Choroid plexus epithelial cell (primary cell): ENCODE measurements around the gene AMY1B.
"Not testable (repeated sequence)": the region's sequence is repeated elsewhere in the genome, so short reads cannot be mapped to it uniquely, and the experiment has no call there.

ENCODE experiments used
- DNase-seq: peaks from one replicate; pipeline ENCODE4 v3.0.0-alpha.2; 2010; ENCODE audit warnings: low read depth
- H3K4me3 ChIP-seq: 2 replicates; pipeline ENCODE4 v1.5.1; 2011; ENCODE audit warnings: low read depth, mild to moderate bottlenecking, control low read depth, low read length, moderate library complexity

Gene AMY1B

GRCh38 chr1:103696110-103696509 lies at the start of gene AMY1B:
Gene AMY1B (minus strand): TSS chr1:103696210. CDS start chr1:103695639, 571 bp downstream.
- not testable (repeated sequence) for DNase-seq, H3K4me3 ChIP-seq

- H3K4me3 ChIP-seq, DNase-seq: not testable (repeated sequence)
These were observed 49.0 kb upstream of the AMY1B start for GRCh38 chr1:103745040-103745439.

GRCh38 chr1:103744449-103744848 lies 48.4 kb upstream of the AMY1B start:
- H3K4me3 ChIP-seq, DNase-seq: not testable (repeated sequence)

GRCh38 chr1:103738031-103738430 lies 42.0 kb upstream of the AMY1B start:
- not testable (repeated sequence) for DNase-seq

GRCh38 chr1:103735334-103735733 lies 39.3 kb upstream of the AMY1B start:
- H3K4me3 ChIP-seq, DNase-seq: not testable (repeated sequence)

More at GRCh38 chr1:103738031-103738430, 42.0 kb upstream of the AMY1B start:
- H3K4me3 ChIP-seq: not testable (repeated sequence)

- DNase-seq, H3K4me3 ChIP-seq: not testable (repeated sequence)
These were observed 25.5 kb upstream of the AMY1B start for GRCh38 chr1:103721473-103721872.

- not testable (repeated sequence) for H3K4me3 ChIP-seq, DNase-seq
These were observed 21.4 kb upstream of the AMY1B start for GRCh38 chr1:103717404-103717803.

- not testable (repeated sequence) for H3K4me3 ChIP-seq, DNase-seq
These were observed 14.4 kb upstream of the AMY1B start for GRCh38 chr1:103710381-103710780.

GRCh38 chr1:103707670-103708069 lies 11.7 kb upstream of the AMY1B start:
- DNase-seq, H3K4me3 ChIP-seq: not testable (repeated sequence)

GRCh38 chr1:103701256-103701655 lies 5.2 kb upstream of the AMY1B start:
- not testable (repeated sequence) for DNase-seq

GRCh38 chr1:103700669-103701068 lies 4.7 kb upstream of the AMY1B start:
- DNase-seq, H3K4me3 ChIP-seq: not testable (repeated sequence)

More at GRCh38 chr1:103701256-103701655, 5.2 kb upstream of the AMY1B start:
- H3K4me3 ChIP-seq: not testable (repeated sequence)

- H3K4me3 ChIP-seq, DNase-seq: not testable (repeated sequence)
These were observed 1.4 kb upstream of the AMY1B start for GRCh38 chr1:103697430-103697829.

GRCh38 chr1:103676335-103676734 lies 19.7 kb downstream of the AMY1B start:
- not testable (repeated sequence) for H3K4me3 ChIP-seq, DNase-seq

- DNase-seq, H3K4me3 ChIP-seq: not testable (repeated sequence)
These were observed 40.5 kb downstream of the AMY1B start, which contains the start of gene AMY1A for GRCh38 chr1:103655460-103655859. Gene AMY1A (plus strand): TSS chr1:103655760. CDS start chr1:103656331, 571 bp downstream.

GRCh38 chr1:103654133-103654532 lies 41.9 kb downstream of the AMY1B start:
- not testable (repeated sequence) for H3K4me3 ChIP-seq, DNase-seq

- not testable (repeated sequence) for DNase-seq, H3K4me3 ChIP-seq
These were observed 45.1 kb downstream of the AMY1B start for GRCh38 chr1:103650889-103651288.

- not testable (repeated sequence) for H3K4me3 ChIP-seq, DNase-seq
These were observed 45.7 kb downstream of the AMY1B start for GRCh38 chr1:103650305-103650704.

GRCh38 chr1:103643908-103644307 lies 52.1 kb downstream of the AMY1B start:
- H3K4me3 ChIP-seq, DNase-seq: not testable (repeated sequence)

GRCh38 chr1:103641194-103641593 lies 54.8 kb downstream of the AMY1B start:
- H3K4me3 ChIP-seq, DNase-seq: not testable (repeated sequence)
